ENCODE measurements around the gene EFHD1.

EFHD1 gene

DNA sequence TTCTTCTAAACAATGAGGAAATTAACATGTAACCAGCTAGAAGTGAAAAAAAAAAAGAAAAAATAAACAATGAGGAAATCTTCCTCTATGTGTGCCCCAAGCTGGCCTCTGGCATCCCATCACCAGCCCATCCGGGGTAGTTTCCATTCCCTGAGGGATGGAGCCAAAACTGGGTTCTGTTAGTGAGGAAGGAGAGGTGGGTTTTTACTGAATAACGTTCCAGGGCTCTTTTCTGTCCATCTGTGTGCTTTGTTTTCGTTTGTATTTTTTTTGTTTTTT is 9.7 kb downstream of the EFHD1 start:
- no peak for TF ChIP-seq ZFX (IDR thresholded peaks at IDR 0.05; ENCODE audit: borderline replicate concordance)
- TF ChIP-seq, protein P1, sequence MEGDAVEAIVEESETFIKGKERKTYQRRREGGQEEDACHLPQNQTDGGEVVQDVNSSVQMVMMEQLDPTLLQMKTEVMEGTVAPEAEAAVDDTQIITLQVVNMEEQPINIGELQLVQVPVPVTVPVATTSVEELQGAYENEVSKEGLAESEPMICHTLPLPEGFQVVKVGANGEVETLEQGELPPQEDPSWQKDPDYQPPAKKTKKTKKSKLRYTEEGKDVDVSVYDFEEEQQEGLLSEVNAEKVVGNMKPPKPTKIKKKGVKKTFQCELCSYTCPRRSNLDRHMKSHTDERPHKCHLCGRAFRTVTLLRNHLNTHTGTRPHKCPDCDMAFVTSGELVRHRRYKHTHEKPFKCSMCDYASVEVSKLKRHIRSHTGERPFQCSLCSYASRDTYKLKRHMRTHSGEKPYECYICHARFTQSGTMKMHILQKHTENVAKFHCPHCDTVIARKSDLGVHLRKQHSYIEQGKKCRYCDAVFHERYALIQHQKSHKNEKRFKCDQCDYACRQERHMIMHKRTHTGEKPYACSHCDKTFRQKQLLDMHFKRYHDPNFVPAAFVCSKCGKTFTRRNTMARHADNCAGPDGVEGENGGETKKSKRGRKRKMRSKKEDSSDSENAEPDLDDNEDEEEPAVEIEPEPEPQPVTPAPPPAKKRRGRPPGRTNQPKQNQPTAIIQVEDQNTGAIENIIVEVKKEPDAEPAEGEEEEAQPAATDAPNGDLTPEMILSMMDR (IDR thresholded peaks at IDR 0.05), result no peak
- no peak overlapping the region for H3K27ac ChIP-seq

DNA sequence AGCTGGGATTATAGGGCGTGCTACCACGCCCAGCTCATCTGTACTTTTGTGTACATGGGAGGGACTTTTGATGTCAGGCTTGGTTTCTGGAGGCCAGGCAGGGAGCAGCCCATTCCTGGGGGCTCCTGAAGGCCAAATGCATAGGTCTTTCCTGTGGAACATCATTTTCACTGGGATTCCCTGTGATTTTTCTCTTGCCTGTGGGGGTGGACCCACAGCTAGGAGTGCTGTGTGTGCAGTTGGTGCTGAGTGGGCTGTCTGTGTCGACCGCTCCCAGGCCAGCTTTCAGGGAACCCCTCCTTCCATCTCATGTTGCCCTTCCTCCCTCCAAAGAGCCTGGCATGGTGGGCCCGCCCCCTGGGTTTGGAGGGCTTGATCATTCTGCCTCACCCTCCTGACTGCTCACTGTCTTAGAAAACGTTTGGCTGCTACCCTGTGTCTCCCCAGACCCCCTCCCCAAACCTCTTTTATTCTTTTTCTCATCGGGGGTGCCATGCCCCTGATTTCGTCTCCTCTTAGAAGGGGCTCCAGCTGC is 10.5 kb downstream of the EFHD1 start:
- no peak overlapping the region for H3K27ac ChIP-seq
- TF ChIP-seq, protein P1 (IDR thresholded peaks at IDR 0.05), result no peak
- no peak for TF ChIP-seq ZFX (IDR thresholded peaks at IDR 0.05; ENCODE audit: borderline replicate concordance)

DNA sequence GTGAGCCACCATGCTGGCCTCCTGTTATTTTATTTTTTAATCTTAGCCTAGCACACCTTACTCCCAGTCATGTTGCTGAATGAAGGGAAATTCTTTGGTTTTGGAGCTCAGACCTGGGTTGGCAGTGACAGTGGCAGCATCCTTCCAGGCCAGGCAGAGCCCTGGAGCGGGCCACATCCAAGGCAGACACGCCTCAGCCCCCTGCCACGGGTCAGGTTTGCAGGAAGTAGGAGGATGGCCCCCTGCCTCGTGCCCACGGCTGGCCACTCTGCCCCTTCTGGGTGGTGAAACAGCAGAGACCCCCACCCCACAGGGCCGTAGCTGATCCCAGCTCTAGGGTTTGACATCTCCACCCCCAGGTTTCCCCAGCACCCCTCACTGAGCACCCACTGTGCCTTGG is 11.7 kb downstream of the EFHD1 start:
- TF ChIP-seq ZFX (IDR thresholded peaks at IDR 0.05; ENCODE audit: borderline replicate concordance), result no peak
- no peak overlapping the region for H3K27ac ChIP-seq

DNA sequence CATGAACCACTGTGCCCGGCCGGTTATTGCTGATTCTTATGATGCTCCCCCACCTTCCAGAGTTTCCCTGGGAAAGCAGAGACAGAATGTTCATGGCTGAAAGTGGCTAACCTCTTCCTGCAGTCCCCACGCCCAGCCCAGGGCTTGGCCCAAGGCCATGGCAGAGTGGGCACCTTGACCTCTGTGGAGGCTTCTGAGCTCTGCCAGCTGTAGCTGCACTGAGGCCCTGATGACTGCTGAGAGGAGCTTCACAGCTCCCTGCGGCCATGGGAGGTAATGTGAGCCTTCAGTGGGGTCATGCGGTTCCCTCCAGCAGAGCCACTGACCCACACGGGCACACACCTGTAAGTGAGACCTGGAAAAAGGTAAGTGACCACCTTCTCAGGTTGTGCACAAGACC is 13.3 kb downstream of the EFHD1 start:
- TF ChIP-seq, protein P1 (IDR thresholded peaks at IDR 0.05), result no peak
- no peak for TF ChIP-seq ZFX (IDR thresholded peaks at IDR 0.05; ENCODE audit: borderline replicate concordance)

DNA sequence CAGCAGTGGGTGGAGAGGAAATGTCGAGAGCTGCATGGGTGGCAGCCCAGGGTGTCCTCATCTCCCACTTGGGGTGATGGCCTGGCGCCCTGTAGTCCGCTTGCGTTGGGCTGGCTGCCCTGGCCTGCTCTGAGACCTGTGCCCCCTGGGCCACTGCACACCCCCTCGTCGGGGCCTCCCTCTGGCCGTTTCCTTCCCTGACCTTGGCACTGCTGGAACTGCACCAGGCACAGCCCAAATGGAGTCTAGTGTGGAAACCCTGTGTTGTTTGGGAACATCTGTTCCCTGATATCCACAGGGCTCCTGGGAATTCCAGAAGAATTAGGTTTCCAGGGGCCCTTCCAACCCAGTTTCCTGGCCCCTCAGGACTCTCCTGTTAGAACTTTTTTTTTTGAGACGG is 13.9 kb downstream of the EFHD1 start:
- H3K27ac ChIP-seq, result no peak overlapping the region
- TF ChIP-seq ZFX (IDR thresholded peaks at IDR 0.05; ENCODE audit: borderline replicate concordance), result no peak
- TF ChIP-seq, protein P1 (IDR thresholded peaks at IDR 0.05), result no peak

More for the DNA sequence above, 13.3 kb downstream of the EFHD1 start:
- no peak overlapping the region for H3K27ac ChIP-seq

DNA sequence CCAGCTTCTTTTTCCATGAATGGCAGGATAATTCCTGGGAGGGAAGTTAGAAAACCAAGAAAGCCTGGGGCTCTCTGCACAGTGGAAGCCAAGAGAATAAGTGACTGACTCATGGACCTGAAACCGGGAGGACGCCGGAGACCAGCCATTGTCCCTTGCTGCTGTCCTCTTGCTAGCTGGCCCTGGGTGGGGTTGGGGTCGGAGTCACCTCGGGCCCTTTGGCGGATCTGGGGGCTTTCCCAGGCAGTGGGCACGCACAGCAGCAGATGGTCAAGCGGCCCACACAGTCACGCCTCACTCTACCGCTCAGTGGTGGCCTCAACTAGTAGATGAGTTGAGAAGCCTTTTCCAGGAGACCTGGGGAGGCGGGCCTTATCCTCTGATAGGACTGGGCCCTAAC is 15.6 kb downstream of the EFHD1 start:
- TF ChIP-seq, protein P1 (IDR thresholded peaks at IDR 0.05), result no peak
- TF ChIP-seq ZFX (IDR thresholded peaks at IDR 0.05; ENCODE audit: borderline replicate concordance), result no peak
- H3K27ac ChIP-seq, result no peak overlapping the region

DNA sequence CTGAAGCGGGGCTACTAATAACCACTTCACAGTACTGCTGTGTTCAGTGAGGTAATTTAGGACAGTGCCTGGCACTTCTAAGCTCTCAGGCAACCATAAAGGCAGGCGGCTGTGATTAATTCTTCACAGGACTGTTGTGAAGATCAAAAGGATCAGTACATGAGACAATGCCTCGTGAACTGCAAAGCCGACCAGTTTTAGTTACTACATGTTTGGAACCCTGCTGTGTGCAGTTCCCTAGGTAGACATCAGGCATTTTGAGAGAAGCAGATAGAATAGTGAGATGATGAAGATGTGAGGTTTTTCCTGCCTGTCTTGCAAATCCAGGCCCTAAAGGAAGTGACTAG is 19.1 kb downstream of the EFHD1 start:
- no peak overlapping the region for H3K27ac ChIP-seq
- TF ChIP-seq ZFX (IDR thresholded peaks at IDR 0.05; ENCODE audit: borderline replicate concordance), result no peak
- TF ChIP-seq, protein P1 (IDR thresholded peaks at IDR 0.05), result no peak

DNA sequence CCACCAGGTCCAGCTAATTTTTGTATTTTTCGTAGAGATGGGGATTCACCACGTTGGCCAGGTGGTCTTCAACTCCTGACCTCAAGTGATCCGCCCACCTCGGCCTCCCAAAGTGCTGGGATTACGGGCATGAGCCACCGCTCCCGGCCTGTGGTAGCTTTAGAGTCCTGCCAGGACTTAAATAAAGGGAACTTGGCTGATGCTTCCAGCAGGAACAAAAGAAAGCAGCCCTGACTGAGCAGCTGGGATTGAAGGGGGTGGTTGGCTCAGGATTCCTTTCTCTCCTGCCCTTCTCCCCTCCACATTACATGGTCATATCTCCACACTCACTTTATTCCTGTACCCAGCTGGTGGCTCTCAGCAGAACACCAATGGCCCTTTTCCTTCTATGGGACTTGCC is 20.0 kb downstream of the EFHD1 start:
- TF ChIP-seq ZFX (IDR thresholded peaks at IDR 0.05; ENCODE audit: borderline replicate concordance), result no peak
- TF ChIP-seq, protein P1 (IDR thresholded peaks at IDR 0.05), result no peak
- H3K27ac ChIP-seq, result no peak overlapping the region
